HG03520 (cell line): ENCODE data around the gene RBCK1.
"Not testable (repeated sequence)": the region's sequence is repeated elsewhere in the genome, so short reads cannot be mapped to it uniquely, and the experiment has no call there.

Source experiments
- ATAC-seq: cut with Tn5 transposase; IDR thresholded peaks from one replicate; pipeline ENCODE4 v1.9.1; 2021; ENCODE audit warnings: mild to moderate bottlenecking, moderate library complexity; ENCODE audit not compliant: unreplicated experiment

Gene RBCK1

DNA sequence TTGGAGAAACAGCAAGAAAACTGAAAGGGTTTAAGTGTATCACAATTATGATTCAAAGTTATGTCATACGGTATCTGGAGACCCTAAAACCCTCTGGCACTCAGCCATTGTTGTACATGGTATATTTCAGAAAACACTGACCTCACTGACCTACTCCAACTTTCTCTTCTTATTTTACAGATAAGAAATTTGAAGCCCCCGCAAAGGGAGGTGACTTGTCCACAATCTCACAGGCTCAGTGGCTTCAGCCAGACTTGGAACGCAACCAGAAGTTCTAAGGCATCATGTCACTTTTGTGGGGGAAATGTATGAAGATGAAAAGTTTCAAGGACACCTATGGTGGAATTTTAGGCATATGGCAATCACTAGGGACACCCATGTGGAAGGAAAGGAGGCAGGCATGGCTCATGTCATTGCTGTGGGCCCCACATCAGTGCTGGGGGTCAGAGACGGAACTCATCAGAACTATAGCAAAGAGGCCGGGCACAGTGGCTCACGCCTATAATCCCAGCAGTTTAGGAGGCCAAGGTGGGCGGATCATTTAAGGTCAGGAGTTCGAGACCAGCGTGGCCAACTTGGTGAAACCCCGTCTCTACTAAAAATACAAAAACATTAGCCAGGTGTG, 32.7 kb upstream of the RBCK1 start:
- ATAC-seq, result no peak

DNA sequence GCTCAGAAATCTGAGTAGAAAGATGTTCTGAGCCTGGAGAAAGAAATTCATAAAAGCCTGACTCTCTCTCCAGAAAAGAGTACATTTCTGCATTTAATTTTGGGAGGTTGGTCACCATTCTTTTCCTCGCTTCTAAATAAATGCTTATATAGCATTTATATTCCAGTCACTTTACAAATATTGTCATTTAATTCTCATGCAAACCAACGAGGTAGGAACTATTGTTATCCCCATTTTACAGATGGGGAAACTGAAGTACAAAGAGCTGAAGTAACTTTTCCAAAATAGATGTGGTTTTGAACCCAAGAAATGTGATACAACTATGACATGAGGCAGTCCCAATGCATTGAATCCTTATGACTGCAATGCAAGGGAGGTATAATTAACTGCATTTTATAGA, 32.0 kb upstream of the RBCK1 start:
- ATAC-seq, result no peak

DNA sequence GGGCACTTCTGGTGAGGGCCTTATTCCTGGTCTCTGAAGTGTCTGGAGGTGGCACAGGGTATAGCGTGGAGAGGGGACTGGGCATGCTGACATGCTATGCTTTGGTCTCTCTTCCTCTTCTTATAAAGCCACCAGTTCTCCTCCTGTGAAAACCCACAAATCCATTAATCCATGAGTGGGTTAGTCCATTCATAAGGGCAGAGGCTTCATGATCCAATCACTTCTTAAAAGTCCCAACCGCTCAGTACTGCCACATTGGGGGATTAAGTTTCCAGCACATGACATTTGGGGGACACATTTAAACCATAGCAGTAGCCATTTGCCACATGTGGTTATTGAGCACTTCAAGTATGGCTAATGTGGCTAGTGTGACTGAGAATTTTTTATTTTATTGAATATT, 31.3 kb upstream of the RBCK1 start:
- ATAC-seq, result no peak

DNA sequence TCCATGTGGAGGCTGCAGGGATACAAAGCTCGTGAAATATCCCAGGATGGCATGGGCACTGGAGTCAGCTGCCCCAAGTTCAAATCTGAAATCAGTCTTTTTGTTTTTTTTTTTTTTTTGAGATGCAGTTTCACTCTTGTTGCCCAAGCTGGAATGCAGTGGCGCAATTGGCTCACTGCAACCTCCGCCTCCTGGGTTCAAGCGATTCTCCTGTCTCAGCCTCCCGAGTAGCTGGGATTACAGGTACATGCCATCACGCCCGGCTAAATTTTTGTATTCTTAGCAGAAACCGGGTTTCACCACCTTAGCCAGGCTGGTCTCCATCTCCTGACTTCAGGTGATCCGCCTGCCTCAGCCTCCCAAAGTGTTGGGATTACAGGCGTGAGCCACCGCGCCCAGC, 30.5 kb upstream of the RBCK1 start:
- not testable (repeated sequence) for ATAC-seq

DNA sequence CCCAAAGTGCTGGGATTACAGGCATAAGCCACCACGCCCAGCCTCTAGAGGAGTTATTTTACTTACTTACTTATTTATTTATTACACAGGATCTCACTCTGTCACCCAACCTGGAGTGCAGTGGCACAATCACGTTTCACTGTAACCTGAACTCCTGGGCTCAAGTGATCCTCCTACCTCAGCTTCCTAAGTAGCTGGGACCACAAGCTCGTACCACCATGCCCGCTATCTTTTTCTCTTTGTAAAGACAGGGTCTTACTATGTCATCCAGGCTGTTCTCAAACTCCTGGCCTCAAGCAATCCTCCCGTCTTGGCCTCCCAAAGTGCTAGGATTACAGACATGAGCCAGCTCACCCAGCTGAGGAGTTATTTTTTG, 29.1 kb upstream of the RBCK1 start:
- no peak for ATAC-seq

DNA sequence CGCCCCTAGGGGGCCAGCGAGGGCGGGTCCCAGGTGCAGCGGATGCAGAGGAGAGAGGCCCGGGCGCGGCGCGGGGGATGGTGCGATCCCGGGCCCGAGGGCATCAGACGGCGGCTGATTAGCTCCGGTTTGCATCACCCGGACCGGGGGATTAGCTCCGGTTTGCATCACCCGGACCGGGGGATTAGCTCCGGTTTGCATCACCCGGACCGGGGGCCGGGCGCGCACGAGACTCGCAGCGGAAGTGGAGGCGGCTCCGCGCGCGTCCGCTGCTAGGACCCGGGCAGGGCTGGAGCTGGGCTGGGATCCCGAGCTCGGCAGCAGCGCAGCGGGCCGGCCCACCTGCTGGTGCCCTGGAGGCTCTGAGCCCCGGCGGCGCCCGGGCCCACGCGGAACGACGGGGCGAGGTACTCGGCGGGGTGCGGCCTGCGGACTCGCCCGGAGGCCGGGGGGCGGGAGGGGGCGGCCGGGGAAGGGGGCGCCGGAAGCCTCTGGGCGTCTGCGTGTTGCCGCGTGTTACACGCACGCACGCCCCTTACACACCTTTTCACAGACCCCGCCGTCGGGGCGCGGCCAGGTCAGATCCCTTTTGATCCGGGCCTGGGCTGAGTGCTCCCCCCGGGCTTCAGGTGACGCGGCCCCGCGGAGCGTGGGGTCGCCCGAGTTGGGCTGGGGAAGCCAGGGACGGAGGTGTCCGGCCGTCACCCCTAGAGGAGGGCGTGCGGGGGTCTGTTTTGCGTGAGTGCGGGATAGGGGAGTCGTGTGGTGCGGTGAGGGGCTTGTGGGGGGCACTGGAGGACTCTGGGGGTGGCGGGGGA, 27.1 kb upstream of the RBCK1 start:
- ATAC-seq, result peak; percentile 50

DNA sequence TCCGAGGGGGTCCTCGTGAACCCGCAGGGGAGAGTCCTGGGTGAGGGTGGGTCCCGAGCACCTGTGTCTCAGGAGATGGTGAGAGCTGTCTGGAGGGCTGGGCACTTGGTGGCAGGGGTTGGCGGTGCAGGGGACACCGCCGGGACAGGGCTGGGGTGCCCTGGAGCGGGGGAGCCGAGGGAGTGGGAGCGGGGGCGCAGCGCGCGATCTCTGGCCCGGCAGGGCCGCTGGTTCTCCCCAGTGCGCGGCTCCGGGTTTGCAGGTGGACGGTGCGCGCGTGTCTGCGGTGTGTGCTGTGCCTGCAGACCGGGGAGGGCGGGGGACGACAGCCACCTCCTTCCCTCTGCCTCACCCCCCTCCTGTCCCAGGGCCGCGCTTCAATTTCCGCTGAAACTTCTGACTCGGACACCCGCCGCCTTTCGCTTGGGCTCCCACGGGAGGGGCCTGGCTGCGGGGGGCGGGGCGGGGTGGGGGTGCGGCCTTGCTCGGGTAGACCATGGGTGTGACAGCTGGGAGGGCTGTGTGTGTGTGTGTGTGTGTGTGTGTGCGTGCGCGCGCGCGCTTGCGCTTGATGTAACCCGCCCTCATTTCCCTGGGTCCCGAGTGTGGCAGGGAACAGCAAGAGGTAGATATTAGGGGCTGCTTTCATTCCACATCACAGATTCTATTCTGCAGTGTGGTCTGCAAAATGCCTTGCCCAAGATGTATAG, 26.4 kb upstream of the RBCK1 start:
- peak; percentile 50 for ATAC-seq

DNA sequence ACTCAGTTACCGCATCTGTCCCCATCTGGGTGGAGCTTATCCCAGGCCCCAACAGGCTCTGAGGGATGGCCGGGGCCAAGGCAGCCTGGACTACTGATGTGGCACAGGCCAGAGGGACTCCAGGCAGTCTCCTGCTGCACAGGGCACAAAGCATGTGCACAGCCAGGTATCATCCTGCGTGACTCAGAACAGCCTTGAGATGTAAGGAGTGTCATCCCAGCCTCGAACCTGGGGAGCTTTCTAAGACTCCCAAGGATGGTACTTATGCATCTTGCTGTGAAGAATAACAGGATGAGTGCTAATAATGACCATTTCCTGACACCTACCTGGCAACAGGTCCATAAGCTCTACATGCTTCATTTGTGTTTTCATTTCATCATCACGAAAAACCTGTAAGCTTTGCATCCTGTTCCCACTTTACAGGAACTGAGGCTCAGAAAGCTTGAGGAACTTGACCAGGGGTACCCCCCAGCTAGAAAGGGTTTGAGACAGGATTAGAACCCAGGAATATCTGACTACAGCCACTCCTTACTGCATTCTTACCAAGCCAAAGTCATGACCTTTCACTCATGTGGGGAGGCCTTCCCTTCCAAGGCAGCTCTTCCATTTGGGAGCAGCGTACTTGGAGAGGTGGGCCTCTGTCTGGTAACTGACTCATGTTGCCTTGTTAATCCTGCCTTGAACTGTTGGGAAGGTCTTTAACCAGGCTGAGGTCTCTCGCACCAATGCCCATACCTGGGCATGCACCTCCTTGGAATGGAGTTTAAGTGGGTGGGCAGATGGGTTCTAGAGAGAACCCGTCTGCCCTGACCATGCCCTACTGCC, 25.6 kb upstream of the RBCK1 start:
- no peak for ATAC-seq

DNA sequence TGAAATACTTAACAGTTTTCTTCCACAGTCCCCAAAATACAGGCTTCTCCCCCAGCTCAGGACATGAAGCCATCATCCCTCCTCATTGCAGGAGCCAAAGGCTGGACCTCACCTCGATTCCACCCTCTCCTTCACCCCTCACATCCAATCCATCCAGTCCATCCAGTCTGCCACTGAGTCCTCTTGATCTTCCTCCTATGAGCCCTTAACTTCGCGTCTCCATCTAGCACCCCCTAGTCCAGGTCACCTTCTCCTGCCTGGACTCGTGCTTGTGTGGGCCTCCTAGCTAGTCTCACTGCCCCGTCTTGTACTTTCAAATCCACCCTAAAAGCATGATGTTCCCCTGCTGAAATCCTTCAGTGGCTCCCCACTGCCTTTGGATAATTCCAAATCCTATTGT, 24.2 kb upstream of the RBCK1 start:
- no peak for ATAC-seq

DNA sequence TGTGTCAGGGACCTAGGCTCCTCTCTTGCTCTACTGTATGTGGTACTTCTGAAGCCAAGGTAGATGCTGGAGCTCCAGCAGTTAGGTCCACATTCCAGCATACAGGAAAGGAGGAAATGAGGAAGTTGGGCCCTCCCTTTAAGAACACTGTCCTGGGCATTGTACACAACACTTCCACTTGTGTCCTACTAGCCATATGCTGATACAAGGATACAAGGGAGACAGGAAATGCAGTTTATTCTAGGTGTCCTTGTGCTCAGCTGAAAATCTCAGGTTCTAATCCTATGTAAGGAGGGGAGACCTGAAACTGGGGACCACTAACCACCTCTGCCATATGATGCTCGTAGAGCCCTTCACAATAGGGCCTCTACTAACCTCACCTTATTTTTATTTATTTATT, 23.4 kb upstream of the RBCK1 start:
- no peak for ATAC-seq

DNA sequence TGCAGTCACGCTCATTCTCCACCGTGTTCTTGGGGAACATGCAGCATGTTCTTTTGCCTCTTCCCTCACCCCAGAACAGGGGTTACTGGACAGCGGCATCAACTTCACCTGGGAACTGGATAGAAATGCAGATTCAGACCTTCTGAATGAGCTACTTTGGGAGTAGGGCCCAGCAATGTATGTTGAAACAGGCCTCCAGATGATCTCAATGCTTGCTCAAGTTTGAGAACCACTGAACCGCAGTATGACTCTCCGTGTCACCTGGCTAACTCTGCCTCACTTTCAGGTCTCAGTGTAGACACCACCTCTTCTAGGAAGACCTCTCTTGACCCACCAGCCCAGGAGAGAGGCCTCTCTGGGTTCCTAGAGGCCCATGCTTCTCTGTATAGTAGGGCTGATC, 22.7 kb upstream of the RBCK1 start:
- no peak for ATAC-seq

DNA sequence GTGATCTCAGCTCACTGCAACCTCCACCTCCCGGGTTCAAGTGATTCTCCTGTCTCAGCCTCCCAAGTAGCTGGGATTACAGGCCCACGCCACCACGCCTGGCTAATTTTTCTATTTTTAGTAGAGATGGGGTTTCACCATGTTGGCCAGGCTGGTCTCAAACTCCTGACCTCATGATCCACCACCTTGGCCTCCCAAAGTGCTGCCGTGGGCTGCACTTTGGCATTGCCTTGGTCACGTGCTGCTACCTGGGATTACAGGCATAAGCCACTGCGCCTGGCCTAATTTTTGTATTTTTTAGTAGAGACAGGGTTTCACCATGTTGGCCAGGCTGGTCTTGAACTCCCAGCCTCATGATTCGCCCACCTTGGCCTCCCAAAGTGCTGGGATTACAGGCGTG, 21.5 kb upstream of the RBCK1 start:
- not testable (repeated sequence) for ATAC-seq

DNA sequence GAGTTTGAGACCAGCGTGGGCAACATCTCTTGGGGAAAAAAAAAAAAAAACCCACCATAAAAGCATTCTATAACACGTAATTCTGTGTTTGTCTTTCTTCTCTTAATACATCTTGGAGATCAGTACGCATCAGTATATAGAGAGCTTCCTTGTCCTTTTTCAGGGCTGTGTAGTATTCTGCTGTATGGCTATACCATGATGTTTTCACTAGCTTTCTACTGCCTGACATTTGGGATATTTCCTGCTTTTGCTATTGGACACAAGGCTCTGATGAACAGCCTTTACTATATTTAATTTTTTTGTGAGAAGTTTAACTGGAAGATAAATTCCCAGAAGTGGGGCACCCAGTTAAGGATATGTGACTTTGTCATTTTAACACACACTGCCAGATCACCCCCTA, 20.6 kb upstream of the RBCK1 start:
- ATAC-seq, result no peak

DNA sequence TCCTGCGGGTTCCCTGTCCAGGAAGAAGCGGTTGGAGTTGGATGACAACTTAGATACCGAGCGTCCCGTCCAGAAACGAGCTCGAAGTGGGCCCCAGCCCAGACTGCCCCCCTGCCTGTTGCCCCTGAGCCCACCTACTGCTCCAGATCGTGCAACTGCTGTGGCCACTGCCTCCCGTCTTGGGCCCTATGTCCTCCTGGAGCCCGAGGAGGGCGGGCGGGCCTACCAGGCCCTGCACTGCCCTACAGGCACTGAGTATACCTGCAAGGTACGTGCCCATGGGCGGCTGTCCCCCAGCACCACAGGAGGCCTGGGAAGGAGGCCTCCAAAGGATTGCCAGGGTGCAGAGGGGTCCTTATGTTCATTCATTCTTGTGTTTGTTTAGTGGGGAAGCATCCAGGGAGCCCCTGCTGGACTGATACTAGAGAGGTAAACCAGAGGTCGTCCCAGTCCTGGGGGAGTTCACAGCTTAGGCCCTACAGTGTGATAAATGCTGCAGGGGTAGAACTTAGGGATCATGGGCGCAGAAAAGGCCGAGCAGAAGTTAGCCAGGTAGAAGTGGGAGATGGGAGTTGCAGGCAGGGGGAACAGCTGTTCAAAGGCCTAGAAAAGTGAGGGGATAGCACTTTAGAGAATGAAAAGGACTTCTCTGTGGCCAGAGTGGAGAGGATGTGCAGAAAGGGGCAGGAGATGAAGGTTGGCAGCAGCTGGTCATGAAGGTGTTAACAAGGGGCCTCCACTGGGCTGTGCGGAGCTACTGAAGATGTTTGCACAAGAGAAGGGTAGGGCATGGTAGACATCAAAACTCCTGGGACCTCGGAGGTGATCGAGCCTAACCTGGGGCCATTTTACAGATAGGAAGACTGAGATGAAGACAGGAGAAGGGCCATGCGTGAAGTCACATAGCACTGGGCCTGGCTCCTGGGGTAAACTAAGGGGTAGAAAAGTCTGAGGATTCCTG, 19.8 kb upstream of the RBCK1 start:
- no peak for ATAC-seq

DNA sequence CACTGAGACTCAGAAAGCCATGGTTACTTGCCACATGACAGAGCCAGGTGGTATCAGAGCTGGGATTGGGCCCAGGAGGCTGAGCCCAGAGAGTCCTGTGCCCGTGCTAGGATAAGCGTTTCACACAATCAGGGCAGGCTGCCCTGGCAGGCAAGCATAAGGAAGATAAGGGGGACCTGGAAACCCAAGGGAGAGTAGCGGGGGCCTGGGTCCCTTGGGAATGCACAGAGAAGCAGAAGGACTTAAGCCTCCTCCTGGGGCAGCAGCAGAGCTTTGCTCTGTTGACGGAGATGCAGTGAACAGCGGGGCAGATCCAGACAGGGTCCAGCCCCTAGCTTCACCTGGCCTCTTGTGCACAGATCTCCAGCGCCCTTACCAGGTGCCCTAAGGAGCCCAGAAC, 18.9 kb upstream of the RBCK1 start:
- no peak for ATAC-seq

DNA sequence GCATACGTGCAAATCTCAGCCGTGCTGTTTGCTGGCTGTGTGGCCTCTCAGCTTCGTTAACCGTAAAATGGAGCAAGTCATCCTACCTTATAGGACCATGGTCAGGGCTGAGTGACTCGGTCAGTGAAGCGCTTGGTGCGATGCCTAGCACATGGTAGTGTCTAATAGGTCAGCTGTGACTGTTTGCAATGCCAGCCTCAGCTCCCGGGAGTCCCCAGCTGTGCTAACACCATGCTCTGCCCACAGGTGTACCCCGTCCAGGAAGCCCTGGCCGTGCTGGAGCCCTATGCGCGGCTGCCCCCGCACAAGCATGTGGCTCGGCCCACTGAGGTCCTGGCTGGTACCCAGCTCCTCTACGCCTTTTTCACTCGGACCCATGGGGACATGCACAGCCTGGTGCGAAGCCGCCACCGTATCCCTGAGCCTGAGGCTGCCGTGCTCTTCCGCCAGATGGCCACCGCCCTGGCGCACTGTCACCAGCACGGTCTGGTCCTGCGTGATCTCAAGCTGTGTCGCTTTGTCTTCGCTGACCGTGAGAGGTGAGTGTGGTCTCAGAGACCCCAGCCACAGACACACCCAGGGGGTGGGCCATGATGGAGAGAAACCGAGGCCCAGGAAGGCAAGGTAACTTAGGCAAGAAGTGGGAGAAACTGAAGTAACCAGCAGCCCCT, 16.9 kb upstream of the RBCK1 start:
- ATAC-seq, result no peak

DNA sequence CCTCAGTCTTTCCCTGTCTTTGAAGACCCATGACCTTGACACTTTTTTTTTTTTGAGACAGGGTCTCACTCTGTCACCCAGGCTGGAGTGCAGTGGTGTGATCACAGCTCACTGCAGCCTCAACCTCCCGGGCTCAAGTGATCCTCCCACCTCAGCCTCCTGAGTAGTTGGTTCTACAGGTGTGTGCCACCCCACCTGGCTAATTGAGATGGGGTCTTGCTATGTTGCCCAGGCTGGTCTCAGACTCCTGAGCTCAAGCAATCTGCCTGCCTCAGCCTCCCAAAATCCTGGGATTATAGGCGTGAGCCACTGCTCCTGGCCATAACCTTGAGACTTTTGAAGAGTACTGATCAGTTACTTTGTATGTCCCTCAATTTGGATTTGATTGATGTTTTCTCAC, 14.8 kb upstream of the RBCK1 start:
- not testable (repeated sequence) for ATAC-seq

DNA sequence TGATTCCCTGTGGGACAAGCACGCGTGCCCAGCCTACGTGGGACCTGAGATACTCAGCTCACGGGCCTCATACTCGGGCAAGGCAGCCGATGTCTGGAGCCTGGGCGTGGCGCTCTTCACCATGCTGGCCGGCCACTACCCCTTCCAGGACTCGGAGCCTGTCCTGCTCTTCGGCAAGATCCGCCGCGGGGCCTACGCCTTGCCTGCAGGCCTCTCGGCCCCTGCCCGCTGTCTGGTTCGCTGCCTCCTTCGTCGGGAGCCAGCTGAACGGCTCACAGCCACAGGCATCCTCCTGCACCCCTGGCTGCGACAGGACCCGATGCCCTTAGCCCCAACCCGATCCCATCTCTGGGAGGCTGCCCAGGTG, 11.9 kb upstream of the RBCK1 start:
- no peak for ATAC-seq

DNA sequence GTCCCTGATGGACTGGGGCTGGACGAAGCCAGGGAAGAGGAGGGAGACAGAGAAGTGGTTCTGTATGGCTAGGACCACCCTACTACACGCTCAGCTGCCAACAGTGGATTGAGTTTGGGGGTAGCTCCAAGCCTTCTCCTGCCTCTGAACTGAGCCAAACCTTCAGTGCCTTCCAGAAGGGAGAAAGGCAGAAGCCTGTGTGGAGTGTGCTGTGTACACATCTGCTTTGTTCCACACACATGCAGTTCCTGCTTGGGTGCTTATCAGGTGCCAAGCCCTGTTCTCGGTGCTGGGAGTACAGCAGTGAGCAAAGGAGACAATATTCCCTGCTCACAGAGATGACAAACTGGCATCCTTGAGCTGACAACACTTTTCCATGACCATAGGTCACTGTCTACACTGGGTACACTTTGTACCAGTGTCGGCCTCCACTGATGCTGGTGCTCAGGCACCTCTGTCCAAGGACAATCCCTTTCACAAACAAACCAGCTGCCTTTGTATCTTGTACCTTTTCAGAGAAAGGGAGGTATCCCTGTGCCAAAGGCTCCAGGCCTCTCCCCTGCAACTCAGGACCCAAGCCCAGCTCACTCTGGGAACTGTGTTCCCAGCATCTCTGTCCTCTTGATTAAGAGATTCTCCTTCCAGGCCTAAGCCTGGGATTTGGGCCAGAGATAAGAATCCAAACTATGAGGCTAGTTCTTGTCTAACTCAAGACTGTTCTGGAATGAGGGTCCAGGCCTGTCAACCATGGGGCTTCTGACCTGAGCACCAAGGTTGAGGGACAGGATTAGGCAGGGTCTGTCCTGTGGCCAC, 11.3 kb upstream of the RBCK1 start:
- no peak for ATAC-seq
